Duodenal mucosa (tissue), 2 donors: Measurements from ENCODE around the gene EPS8L1.
A peak's percentile ranks its signal among the peaks of the same experiment; 100 is the strongest.
"Not testable (repeated sequence)": the region's sequence is repeated elsewhere in the genome, so short reads cannot be mapped to it uniquely, and the experiment has no call there.

Experiments
- H3K27ac ChIP-seq: one replicate; pipeline ENCODE4 v1.7.0; 2013; ENCODE audit warnings: low read depth, low read length
- H3K27me3 ChIP-seq, 2 donors: one replicate each; pipeline ENCODE4 v1.7.0; 2013; ENCODE audit warnings: low read length in 2 of 2, control low read depth in 1 of 2; ENCODE audit not compliant: insufficient read depth in 2 of 2, control insufficient read depth in 1 of 2
- H3K36me3 ChIP-seq, 2 donors: one replicate each; pipeline ENCODE4 v1.7.0; 2013; ENCODE audit warnings: low read length in 2 of 2, control low read depth in 1 of 2; ENCODE audit not compliant: insufficient read depth in 2 of 2, control insufficient read depth in 1 of 2
- H3K4me1 ChIP-seq, 2 donors: one replicate each; pipeline ENCODE4 v1.7.0; 2013; ENCODE audit warnings: low read length in 2 of 2, control low read depth in 1 of 2; ENCODE audit not compliant: insufficient read depth in 2 of 2, control insufficient read depth in 1 of 2
- H3K4me3 ChIP-seq, 2 donors: one replicate each; pipeline ENCODE4 v1.7.0; 2013; ENCODE audit warnings: low read length in 2 of 2, low read depth in 1 of 2
- H3K9ac ChIP-seq, 2 donors: one replicate each; pipeline ENCODE4 v1.7.0; 2013; ENCODE audit warnings: low read length in 2 of 2, low read depth in 1 of 2
- H3K9me3 ChIP-seq, 2 donors: one replicate each; pipeline ENCODE4 v1.7.0; 2013; ENCODE audit warnings: low read length in 2 of 2, control low read depth in 1 of 2; ENCODE audit not compliant: control insufficient read depth in 1 of 2

Gene EPS8L1

GRCh38 chr19:55075371-55075998 lies at the start of gene EPS8L1:
TSS of gene EPS8L1 (plus strand) at chr19:55075869. CDS start at chr19:55076445, 576 bp downstream.
- Histone ChIP-seq H3K27ac (no peak within 1 kb of the TSS), H3K9me3 (no peaks in the 10 kb centered on the region), H3K4me1 (peaks cover 28 to 30% of the 10 kb centered on the region in 2 donors), H3K27me3 (peaks cover 0 to 6% of the 10 kb centered on the region in 2 donors), H3K36me3 (no peaks in the 10 kb centered on the region), H3K9ac (no peak within 1 kb of the TSS), H3K4me3 (peak within 1 kb of the TSS in 1 of 2 donors; percentile 32)

GRCh38 chr19:55027140-55027471 lies 48.6 kb upstream of the EPS8L1 start:
- not testable (repeated sequence) for H3K27me3 ChIP-seq, H3K4me1 ChIP-seq, H3K9me3 ChIP-seq, H3K4me3 ChIP-seq, H3K9ac ChIP-seq, H3K27ac ChIP-seq, H3K36me3 ChIP-seq

- H3K9ac ChIP-seq, result no peak overlapping the region
- H3K9me3 ChIP-seq, result no peaks in the 10 kb centered on the region
- H3K4me1 ChIP-seq, result no peaks in the 10 kb centered on the region
- no peak overlapping the region for H3K4me3 ChIP-seq
- no peak overlapping the region for H3K27ac ChIP-seq
- H3K36me3 ChIP-seq, result no peaks in the 10 kb centered on the region
- no peaks in the 10 kb centered on the region for H3K27me3 ChIP-seq
Measured at GRCh38 chr19:55027472-55028337, 48.0 kb upstream of the EPS8L1 start.

GRCh38 chr19:55028757-55029156 lies 46.9 kb upstream of the EPS8L1 start:
- Histone ChIP-seq H3K4me1 (no peaks in the 10 kb centered on the region), H3K27me3 (no peaks in the 10 kb centered on the region), H3K9me3 (no peaks in the 10 kb centered on the region), H3K4me3 (no peak overlapping the region), H3K27ac (no peak overlapping the region), H3K36me3 (no peaks in the 10 kb centered on the region), H3K9ac (no peak overlapping the region)

- no peaks in the 10 kb centered on the region for H3K4me1 ChIP-seq
- H3K27me3 ChIP-seq, result no peaks in the 10 kb centered on the region
Measured at GRCh38 chr19:55031178-55031577, 44.5 kb upstream of the EPS8L1 start.

GRCh38 chr19:55032170-55032800 lies 43.4 kb upstream of the EPS8L1 start:
- Histone ChIP-seq H3K9ac (no peak overlapping the region), H3K9me3 (no peaks in the 10 kb centered on the region), H3K27me3 (no peaks in the 10 kb centered on the region), H3K4me3 (no peak overlapping the region), H3K4me1 (no peaks in the 10 kb centered on the region), H3K36me3 (no peaks in the 10 kb centered on the region), H3K27ac (no peak overlapping the region)

More at GRCh38 chr19:55031178-55031577, 44.5 kb upstream of the EPS8L1 start:
- no peak overlapping the region for H3K9ac ChIP-seq
- H3K27ac ChIP-seq, result no peak overlapping the region
- no peaks in the 10 kb centered on the region for H3K36me3 ChIP-seq
- no peak overlapping the region for H3K4me3 ChIP-seq
- no peaks in the 10 kb centered on the region for H3K9me3 ChIP-seq

- H3K36me3 ChIP-seq, H3K4me1 ChIP-seq, H3K9me3 ChIP-seq, H3K4me3 ChIP-seq, H3K27ac ChIP-seq, H3K27me3 ChIP-seq, H3K9ac ChIP-seq: not testable (repeated sequence)
Measured at GRCh38 chr19:55032976-55033643, 42.6 kb upstream of the EPS8L1 start.

- Histone ChIP-seq H3K27me3 (no peaks in the 10 kb centered on the region), H3K9me3 (no peaks in the 10 kb centered on the region), H3K4me3 (no peak overlapping the region), H3K27ac (no peak overlapping the region), H3K9ac (no peak overlapping the region), H3K36me3 (no peaks in the 10 kb centered on the region), H3K4me1 (no peaks in the 10 kb centered on the region)
Measured at GRCh38 chr19:55034751-55035150, 40.9 kb upstream of the EPS8L1 start.

GRCh38 chr19:55036058-55036457 lies 39.6 kb upstream of the EPS8L1 start:
- H3K9me3 ChIP-seq, result no peaks in the 10 kb centered on the region
- no peak overlapping the region for H3K27ac ChIP-seq
- H3K4me1 ChIP-seq, result no peaks in the 10 kb centered on the region
- no peak overlapping the region for H3K4me3 ChIP-seq
- H3K36me3 ChIP-seq, result no peaks in the 10 kb centered on the region
- no peak overlapping the region for H3K9ac ChIP-seq
- no peaks in the 10 kb centered on the region for H3K27me3 ChIP-seq

GRCh38 chr19:55037603-55038002 lies 38.1 kb upstream of the EPS8L1 start:
- not testable (repeated sequence) for H3K4me1 ChIP-seq, H3K9ac ChIP-seq, H3K27me3 ChIP-seq, H3K9me3 ChIP-seq, H3K4me3 ChIP-seq, H3K27ac ChIP-seq
- H3K36me3 ChIP-seq, result peaks cover 7 to 12% of the 10 kb centered on the region in 2 donors
